NCI-H1930 (cell line): Measurements from ENCODE around the gene TGFA.

Source experiments
- DNase-seq, 2 experiments: peaks; one replicate each; lab custom pipeline; 2025; lab: John Stamatoyannopoulos, UW

The TGFA gene

GRCh38 chr2:70553584-70554337 lies at the start of gene TGFA:
TGFA (minus strand) TSS chr2:70553826; CDS start chr2:70553767, 59 bp downstream.
- peak; percentile 69 to 74 for DNase-seq

GRCh38 chr2:70603066-70603465 lies 49.4 kb upstream of the TGFA start:
- no peak for DNase-seq

DNA sequence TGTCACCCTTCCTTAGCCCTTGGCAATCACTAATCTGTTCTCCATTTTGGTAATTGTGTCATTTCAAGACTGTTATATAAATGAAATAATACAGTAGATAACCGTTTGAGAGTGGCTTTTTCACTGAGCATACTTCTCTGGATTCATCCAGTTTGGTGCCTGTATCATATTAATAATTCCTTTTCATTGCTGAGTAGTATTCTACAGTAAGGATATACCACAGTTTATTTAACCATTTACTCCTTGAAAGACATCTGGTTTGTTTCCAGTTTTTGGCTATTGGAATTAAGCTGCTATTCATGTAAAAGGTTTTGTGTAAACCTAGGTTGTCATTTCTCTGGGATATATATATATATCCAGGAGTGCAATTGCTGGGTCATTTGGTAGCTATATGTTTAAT lies 44.6 kb upstream of the TGFA start:
- DNase-seq, result no peak

DNA sequence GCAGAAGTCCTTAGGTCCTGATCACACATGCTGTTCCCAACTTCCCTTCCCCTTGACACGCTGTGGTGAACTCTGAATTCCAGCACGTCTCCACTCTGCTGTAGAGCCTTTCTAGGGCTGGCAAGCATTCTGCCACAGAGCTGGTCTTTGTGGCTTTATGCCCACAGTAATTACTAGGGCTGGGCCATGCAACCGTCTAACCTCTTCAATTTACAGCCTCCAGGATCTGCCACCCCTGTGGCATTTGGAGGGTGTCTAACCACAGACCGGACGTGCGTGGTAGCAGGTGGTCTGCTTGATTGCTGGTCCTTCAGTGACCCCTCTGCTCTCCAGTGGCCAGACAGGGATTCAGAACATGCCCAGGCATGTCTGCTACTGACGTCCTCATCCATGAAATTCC lies 43.1 kb upstream of the TGFA start:
- no peak for DNase-seq

GRCh38 chr2:70596293-70596692 lies 42.7 kb upstream of the TGFA start:
- no peak for DNase-seq

DNA sequence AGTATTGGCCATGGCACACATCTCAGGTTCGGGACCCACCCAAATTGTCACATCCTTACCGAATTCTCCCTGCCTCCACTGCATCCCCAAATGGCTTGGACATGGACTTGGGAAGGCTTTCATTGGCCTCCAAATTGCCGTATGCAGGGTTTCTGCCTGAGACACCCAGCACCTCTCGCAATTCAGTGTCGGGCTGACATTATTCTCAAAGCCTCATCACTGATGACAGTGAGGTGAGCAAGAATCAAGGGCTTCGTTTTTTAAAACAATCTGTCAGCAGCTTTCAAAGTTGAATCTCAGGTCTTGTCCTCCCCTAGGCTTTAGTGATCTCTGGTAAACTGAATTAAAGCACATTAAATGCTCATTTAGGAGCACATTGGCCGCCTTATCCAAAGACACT lies 29.5 kb upstream of the TGFA start:
- DNase-seq, result no peak

GRCh38 chr2:70580352-70580751 lies 26.7 kb upstream of the TGFA start:
- no peak for DNase-seq

- DNase-seq, result no peak
These were observed 21.0 kb upstream of the TGFA start for GRCh38 chr2:70574618-70575017.

DNA sequence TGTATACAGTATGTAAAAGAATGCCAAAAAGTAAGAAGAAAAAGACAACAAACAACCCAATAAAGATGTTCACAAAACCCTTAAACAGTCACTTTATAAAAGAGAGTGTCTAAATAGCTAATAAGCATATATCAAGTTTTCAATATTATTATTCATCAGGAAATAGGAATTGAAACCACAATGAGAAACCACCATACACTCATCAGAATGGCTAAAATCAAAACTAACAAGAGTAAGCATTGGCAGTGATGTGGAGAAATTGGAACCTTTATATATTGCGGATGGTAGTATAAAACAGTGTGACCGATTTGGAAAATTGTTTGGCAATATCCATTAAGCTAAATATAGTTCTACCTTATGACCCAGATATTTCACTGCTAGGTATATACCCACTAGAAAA lies 20.5 kb upstream of the TGFA start:
- DNase-seq, result no peak

DNA sequence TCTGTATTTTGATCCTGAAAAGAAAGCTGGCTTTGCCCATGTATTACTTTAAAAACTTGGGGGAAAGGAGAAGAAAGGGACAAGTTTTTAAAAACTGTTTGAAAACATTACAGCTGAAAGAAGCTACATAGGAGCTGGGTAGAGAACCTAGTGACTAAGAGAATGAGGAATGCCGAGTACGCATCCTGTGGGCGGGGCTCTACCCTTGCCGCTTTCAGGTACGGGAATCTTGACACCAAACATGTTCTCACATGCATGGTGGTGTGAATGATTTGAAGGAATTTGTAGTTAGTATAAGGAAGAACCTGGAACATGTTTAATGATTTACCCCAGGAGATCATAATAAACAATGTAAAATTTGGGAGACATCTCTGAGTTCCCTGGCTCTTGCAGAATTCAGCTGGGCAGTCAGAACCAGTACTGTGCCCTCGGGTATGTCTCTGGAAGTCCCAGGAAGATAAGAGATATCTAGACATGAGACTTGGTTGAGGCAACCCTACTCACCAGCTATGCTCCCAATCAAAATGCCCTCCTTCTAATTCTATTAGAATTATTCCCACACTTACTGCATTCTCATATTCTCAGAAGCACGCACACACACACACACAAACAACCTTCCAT lies 16.5 kb upstream of the TGFA start:
- no peak for DNase-seq

DNA sequence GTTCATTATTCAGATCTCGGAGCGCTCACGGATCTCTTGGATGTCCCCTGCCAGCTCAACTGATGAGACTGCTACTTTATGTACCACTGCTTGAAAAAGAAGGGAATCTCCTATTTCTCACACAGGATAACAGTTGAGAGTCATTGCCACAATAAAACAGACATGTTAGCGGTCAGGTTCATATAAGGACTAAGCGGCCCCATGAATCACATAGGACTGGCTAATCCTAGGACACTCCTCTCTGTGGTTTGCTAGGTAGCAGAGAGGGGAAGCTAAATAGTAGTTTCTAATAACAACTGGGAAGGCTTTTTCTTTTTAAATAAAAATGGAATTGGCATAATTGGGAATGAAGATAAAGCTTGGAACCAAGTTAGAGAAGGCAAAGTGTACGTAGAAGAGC lies 15.9 kb upstream of the TGFA start:
- DNase-seq, result no peak

DNA sequence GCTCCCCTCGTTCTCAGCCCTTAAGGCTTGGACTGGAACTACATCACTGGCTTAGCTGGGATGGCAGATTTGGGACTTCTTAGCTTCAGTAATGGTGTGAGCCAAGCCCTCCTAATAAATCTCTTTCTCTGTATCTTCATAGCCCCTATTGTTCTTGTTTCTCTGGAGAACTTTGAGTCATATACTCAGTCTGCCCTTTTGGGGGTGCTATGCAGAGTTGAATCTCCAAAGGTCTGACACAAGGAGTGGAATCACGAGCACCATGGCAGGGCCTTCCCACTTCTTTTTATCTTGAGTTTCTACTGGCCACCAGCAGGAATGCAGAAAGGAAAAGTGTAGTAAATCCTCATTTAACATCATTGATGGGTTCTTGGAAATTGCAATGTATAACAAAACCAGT lies 13.3 kb upstream of the TGFA start:
- DNase-seq, result no peak

DNA sequence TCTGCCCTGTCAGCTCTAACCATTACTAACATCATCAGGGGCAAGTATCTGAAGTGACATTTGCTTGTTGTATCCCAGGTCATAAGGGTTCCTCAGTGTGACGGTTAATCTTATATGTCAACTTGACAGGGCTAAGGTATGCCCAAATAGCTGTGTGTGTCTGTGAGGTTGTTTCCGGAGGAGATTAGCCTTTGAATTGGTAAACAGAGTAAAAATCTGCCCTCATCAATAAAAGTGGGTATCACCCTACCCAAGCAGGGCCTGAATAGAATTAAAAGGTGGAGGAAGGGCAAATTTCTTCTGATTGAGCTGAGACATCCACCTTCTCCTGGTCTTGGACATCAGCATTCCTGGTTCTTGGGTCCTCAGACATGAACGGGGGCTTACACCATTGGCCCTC lies 12.8 kb upstream of the TGFA start:
- DNase-seq, result no peak

DNA sequence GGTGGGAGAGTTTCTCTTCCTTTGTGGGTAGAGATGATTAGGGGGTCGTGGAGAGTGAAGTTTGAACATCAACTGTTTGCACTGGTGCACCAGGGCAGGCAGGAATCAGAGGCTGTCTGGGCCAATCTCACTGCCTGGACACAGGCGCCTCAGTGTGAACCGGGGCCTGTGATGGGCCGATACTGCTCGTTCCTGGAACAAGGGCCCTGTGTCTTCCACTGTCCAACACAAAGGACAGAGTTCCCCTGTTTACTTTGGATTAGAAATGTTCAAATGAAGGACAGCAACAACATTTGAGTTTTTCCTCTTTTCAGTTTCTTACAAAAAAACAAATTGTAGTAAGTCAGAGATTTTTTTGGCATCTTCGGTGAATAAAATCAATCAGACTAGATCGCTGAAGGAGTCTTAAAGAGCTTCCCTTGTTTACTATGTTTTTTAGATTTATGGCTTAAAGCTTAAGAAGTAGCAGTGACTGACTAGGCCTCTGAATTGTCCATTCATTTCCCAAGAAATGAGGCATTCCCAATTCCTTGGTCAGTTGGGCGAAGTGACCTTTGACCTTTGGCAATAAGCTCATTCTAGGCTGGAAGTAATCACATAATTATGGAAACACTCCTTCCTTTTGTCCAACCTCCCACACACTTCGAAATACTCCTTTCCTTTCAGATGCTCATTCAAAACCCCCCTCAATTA lies 11.6 kb upstream of the TGFA start:
- DNase-seq, result no peak

- DNase-seq, result no peak
These were observed 8.3 kb upstream of the TGFA start for GRCh38 chr2:70561893-70562292.

DNA sequence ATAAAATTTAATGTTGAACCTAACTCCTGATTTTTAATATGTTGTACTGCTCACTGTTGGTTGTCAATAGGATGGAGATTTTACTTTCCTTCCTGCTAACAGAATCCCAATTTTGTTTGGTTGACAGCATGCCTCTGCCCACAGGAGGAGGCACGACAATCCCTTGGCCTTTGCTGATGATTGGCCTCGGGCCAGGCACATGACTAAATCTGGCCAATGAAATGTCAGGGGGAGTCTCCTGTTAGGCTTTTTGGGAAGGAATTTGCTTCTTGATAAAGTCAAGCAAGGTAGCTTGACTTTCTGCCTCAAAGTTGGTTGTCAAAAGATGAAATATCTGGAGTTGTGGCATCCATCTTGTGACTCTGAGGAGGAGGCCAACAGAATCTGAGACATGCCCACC lies 6.8 kb upstream of the TGFA start:
- no peak for DNase-seq

- no peak for DNase-seq
These were observed 6.4 kb upstream of the TGFA start for GRCh38 chr2:70560040-70560439.

DNA sequence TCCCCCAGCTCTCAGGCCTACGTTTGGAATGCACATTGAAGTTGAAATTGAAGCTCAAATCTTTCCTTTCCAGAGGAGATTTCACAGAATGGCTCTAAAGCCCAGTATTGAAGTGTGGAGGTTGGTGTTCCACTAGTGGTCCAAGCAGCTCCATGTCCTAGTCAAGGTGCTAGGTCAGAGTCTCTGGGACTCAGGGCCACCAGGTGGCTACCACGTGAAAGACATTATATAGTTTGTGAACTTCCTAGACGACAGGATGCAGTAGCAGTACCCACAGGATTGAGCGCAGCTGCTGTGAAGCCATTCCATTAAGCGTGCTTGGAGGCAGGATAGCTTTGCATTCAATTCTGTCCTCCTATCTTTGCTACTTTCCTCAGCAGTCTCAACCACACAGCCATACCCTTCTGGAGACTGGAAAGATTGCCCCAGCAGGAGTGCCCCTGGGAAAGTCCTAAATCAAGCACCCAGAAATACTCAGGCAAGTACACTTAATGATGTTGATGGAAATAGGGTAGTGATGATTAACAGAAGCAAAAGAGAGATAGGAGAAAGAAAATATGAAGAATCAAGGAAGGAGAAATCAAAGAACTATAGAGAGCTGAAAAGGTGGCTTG lies 4.7 kb upstream of the TGFA start:
- no peak for DNase-seq

DNA sequence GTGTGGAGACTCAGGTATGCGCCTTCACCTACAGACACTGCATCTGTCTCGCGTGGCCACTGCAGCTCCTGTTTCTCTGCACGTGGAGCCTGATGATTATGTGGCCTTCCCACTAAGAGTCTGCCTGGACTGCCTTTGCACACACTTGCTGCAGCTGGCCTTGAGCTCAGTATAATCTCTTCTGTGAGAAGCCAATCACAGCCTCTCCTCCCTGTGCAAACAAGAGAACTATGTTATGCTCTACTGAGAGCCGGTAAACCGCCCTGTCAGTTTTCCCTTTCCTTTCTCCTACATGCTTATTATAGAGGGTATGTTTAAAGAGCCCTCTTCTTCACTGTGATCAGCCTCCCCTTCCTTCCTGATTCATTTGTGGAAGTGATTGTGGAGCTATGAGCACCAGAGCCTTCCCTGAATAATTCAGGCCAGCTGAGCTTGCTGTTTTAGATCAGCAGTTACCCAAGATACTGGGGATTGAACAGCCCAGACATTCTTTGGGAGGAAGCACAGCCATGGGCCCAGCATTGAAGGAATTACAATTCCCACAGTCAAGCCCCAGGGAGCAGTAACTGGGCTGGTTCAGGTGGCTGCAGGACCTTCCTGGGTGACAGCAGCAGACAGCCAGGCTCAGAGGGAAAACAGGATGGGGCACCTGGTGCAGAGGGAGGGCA lies 3.7 kb upstream of the TGFA start:
- DNase-seq, result no peak

DNA sequence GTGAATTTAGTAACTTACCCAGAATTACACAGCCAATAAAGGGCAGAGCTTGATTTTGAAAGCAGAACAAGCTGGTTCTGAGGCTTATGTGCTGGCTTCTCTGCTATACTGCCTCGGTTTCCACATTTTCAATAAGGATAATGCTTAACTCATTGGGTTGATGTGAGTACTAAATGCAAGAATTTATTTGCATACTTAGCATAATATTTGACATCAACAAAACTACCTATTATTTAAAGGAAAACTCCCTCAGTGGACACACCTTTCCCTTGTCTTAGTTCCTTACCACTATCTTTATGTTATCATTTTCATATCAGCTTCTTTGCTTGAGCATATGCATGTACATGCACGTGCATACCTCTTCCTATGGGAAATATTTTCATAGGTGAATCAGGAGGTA lies 3.0 kb upstream of the TGFA start:
- no peak for DNase-seq

- DNase-seq, result no peak
These were observed 789 bp upstream of the TGFA start for GRCh38 chr2:70554338-70554892.

DNA sequence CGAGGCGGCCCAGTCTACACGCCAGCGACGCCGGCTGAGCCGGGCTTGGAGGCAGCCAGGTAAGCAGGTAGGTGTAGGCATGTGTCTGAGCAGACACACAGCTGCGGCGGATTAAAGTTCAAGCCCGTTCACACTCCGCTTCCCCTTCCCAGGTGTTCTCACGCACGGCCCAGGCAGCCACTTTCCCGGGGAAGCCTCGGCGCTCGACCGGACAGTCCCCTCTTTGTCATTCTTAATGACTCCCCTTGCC lies 367 bp downstream of the TGFA start:
- DNase-seq, result peak in 1 of 2 experiments; percentile 31
